ENCODE results near the gene TECPR2.

The TECPR2 gene

GRCh38 chr14:102335163-102335562 is 27.6 kb upstream of the TECPR2 start:
- H3K4me3 ChIP-seq (ENCODE audit: low read depth, low read length) = no peak overlapping the region
- TF ChIP-seq CTCF (IDR thresholded peaks at IDR 0.05; ENCODE audit: low read depth, low read length) = no peak

GRCh38 chr14:102338724-102339123 is 24.0 kb upstream of the TECPR2 start:
- H3K4me3 ChIP-seq (ENCODE audit: low read depth, low read length) = no peak overlapping the region
- no peak for TF ChIP-seq CTCF (IDR thresholded peaks at IDR 0.05; ENCODE audit: low read depth, low read length)

- H3K4me3 ChIP-seq (ENCODE audit: low read depth, low read length) = no peak overlapping the region
- no peak for TF ChIP-seq CTCF (IDR thresholded peaks at IDR 0.05; ENCODE audit: low read depth, low read length)
Observed at GRCh38 chr14:102341566-102341965, 21.2 kb upstream of the TECPR2 start.

GRCh38 chr14:102342238-102342637 is 20.5 kb upstream of the TECPR2 start:
- TF ChIP-seq CTCF (IDR thresholded peaks at IDR 0.05; ENCODE audit: low read depth, low read length) = no peak
- H3K4me3 ChIP-seq (ENCODE audit: low read depth, low read length) = no peak overlapping the region

- no peak overlapping the region for H3K4me3 ChIP-seq (ENCODE audit: low read depth, low read length)
- TF ChIP-seq CTCF (IDR thresholded peaks at IDR 0.05; ENCODE audit: low read depth, low read length) = no peak
Observed at GRCh38 chr14:102344084-102344483, 18.7 kb upstream of the TECPR2 start.

GRCh38 chr14:102344485-102344884 is 18.3 kb upstream of the TECPR2 start:
- no peak overlapping the region for H3K4me3 ChIP-seq (ENCODE audit: low read depth, low read length)
- TF ChIP-seq CTCF (IDR thresholded peaks at IDR 0.05; ENCODE audit: low read depth, low read length) = no peak

GRCh38 chr14:102345232-102345631 is 17.5 kb upstream of the TECPR2 start:
- no peak overlapping the region for H3K4me3 ChIP-seq (ENCODE audit: low read depth, low read length)
- no peak for TF ChIP-seq CTCF (IDR thresholded peaks at IDR 0.05; ENCODE audit: low read depth, low read length)
